HEK293T (cell line): ENCODE measurements around the gene OOSP1.
"Not testable (repeated sequence)": the region's sequence is repeated elsewhere in the genome, so short reads cannot be mapped to it uniquely, and the experiment has no call there.

ENCODE experiments used
- CTCF ChIA-PET: fragments of 350-600 bp; formaldehyde crosslinking; extraction: SDS; loops from one replicate; lab custom pipeline; 2021; ENCODE audit warnings: antibody characterized with exemption, inconsistent platforms; lab: Yijun Ruan, JAX
- POLR2A ChIA-PET: fragments of 350-600 bp; formaldehyde crosslinking; extraction: SDS; loops from one replicate; lab custom pipeline; 2020; ENCODE audit warnings: antibody characterized with exemption, inconsistent platforms; lab: Yijun Ruan, JAX
- DNase-seq: peaks from one replicate; pipeline ENCODE4 v3.0.0; 2012; ENCODE audit warnings: mixed read lengths; ENCODE audit errors: extremely low spot score
- ARNT ChIP-seq: fragments of 450-650 bp; IDR thresholded peaks from 2 replicates; pipeline ENCODE4 v1.6.1; 2017; ENCODE audit warnings: mild to moderate bottlenecking
- BHLHE40 ChIP-seq: fragments of 450-650 bp; IDR thresholded peaks from 2 replicates; pipeline ENCODE4 v1.6.1; 2016; ENCODE audit warnings: mild to moderate bottlenecking, moderate library complexity, borderline replicate concordance
- CTBP1 ChIP-seq: fragments of 450-650 bp; IDR thresholded peaks from 2 replicates; pipeline ENCODE4 v1.6.1; 2016; ENCODE audit warnings: borderline replicate concordance
- ELF4 ChIP-seq: fragments of 450-650 bp; IDR thresholded peaks from 2 replicates; pipeline ENCODE4 v1.6.1; 2017; ENCODE audit warnings: antibody characterized with exemption
- FOXA1 ChIP-seq: fragments of 450-650 bp; IDR thresholded peaks from 2 replicates; pipeline ENCODE4 v1.6.1; 2016; ENCODE audit warnings: mild to moderate bottlenecking
- FOXK2 ChIP-seq: fragments of 450-650 bp; IDR thresholded peaks from 2 replicates; pipeline ENCODE4 v1.6.1; 2016; ENCODE audit warnings: mild to moderate bottlenecking
- FOXM1 ChIP-seq: fragments of 450-650 bp; IDR thresholded peaks from 2 replicates; pipeline ENCODE4 v1.6.1; 2017; ENCODE audit warnings: mild to moderate bottlenecking, borderline replicate concordance
- HDGF ChIP-seq: fragments of 450-650 bp; IDR thresholded peaks from 2 replicates; pipeline ENCODE4 v1.6.1; 2017; ENCODE audit warnings: antibody characterized with exemption, borderline replicate concordance
- L3MBTL2 ChIP-seq: fragments of 450-650 bp; conservative IDR thresholded peaks from 2 replicates; pipeline ENCODE4 v1.6.1; 2016; ENCODE audit warnings: mild to moderate bottlenecking
- LEF1 ChIP-seq: fragments of 450-650 bp; IDR thresholded peaks from 2 replicates; pipeline ENCODE4 v1.6.1; 2017; ENCODE audit warnings: mild to moderate bottlenecking, borderline replicate concordance
- NFRKB ChIP-seq: fragments of 450-650 bp; IDR thresholded peaks from 2 replicates; pipeline ENCODE4 v1.6.1; 2016; ENCODE audit warnings: mild to moderate bottlenecking, moderate library complexity
- SP1 ChIP-seq: fragments of 450-650 bp; IDR thresholded peaks from 2 replicates; pipeline ENCODE4 v1.6.1; 2017
- SUZ12 ChIP-seq: fragments of 450-650 bp; IDR thresholded peaks from 2 replicates; pipeline ENCODE4 v1.6.1; 2016; ENCODE audit warnings: mild to moderate bottlenecking
- TARDBP ChIP-seq: fragments of 450-650 bp; IDR thresholded peaks from 2 replicates; pipeline ENCODE4 v1.6.1; 2016
- ZNF384 ChIP-seq: fragments of 450-650 bp; IDR thresholded peaks from 2 replicates; pipeline ENCODE4 v1.6.1; 2016
- TF ChIP-seq, protein P1 (sequence below): fragments of 450-650 bp; IDR thresholded peaks from 2 replicates; pipeline ENCODE4 v1.6.1; 2016

Gene OOSP1

DNA sequence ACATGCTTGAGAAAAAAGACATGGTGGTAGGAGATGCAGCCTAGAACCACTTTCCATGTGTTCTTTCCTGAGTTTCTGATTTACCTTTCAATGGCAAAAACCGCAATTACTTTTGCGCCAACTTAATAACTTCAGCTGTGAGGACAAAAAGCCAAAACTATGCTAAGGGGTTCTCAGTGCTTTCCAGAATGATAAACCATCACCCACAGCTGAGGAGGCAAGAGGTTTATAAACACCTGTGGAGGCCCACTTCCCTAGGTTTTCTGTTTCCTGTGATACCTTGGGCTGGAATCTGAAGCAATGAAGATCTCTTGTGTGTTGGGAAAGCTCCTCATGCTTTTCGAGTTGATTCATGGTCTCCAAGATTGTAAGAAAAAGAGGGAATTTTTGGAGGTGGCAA is 25.5 kb downstream of the OOSP1 start, which contains the start of gene OOSP4A:
TSS of gene OOSP4A (plus strand) at position 301 of the 400 bp plus-strand sequence. CDS start at position 301, 0 bp downstream.
- ChIA-PET POLR2A (no interaction called here), CTCF (no interaction called here)
- no peak for DNase-seq
- no peak for TF ChIP-seq L3MBTL2

DNA sequence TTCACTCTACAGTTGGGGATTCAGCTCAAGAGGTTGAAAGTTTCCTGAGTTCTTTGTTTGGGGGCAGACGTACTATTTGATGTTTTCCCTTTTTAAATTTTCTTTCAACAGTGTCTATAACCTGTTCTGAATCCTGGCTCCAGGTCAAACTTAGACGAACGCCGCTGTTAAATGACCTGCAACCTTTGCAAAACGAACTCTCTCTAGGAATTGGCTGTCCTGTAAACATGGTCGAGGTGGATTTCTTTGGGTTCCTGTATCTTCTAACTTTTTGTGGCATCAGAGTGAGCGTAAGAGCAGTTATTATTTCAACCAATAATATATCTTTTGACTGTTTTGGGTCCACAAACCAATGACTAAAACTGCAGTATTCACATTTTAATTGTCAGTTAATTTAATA is 27.2 kb downstream of the OOSP1 start:
- no peak for TF ChIP-seq FOXK2
- TF ChIP-seq SUZ12 = no peak
- TF ChIP-seq, protein P1, sequence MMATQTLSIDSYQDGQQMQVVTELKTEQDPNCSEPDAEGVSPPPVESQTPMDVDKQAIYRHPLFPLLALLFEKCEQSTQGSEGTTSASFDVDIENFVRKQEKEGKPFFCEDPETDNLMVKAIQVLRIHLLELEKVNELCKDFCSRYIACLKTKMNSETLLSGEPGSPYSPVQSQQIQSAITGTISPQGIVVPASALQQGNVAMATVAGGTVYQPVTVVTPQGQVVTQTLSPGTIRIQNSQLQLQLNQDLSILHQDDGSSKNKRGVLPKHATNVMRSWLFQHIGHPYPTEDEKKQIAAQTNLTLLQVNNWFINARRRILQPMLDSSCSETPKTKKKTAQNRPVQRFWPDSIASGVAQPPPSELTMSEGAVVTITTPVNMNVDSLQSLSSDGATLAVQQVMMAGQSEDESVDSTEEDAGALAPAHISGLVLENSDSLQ = no peak
- no peak for TF ChIP-seq ELF4
- no peak for TF ChIP-seq ZNF384
- no peak for TF ChIP-seq CTBP1
- TF ChIP-seq TARDBP = no peak
- TF ChIP-seq NFRKB = no peak
- TF ChIP-seq BHLHE40 = no peak
- no peak for TF ChIP-seq LEF1
- CTCF ChIA-PET = no interaction called here
- POLR2A ChIA-PET = no interaction called here

DNA sequence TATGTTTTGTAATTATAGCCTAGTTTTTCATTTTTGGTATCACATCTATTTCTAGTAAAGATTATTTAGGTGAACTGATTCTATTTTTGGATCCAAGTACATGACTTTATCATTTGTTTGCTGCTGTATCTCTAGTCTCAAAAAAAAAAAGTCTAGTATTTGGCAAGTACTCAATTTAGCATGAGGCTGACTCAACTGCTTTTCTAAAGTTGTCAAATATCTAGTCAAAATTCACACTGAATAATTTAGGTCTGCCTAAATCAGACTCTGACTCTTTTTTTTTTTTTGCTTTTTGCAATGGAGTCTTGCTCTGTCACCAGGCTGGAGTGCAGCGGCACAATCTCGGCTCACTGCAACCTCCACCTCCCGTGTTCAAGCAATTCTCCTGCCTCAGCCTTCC is 28.0 kb downstream of the OOSP1 start:
- POLR2A ChIA-PET = no interaction called here
- CTCF ChIA-PET = no interaction called here
- no peak for TF ChIP-seq SP1
- no peak for DNase-seq

More for the DNA sequence above, 27.2 kb downstream of the OOSP1 start:
- DNase-seq = no peak

DNA sequence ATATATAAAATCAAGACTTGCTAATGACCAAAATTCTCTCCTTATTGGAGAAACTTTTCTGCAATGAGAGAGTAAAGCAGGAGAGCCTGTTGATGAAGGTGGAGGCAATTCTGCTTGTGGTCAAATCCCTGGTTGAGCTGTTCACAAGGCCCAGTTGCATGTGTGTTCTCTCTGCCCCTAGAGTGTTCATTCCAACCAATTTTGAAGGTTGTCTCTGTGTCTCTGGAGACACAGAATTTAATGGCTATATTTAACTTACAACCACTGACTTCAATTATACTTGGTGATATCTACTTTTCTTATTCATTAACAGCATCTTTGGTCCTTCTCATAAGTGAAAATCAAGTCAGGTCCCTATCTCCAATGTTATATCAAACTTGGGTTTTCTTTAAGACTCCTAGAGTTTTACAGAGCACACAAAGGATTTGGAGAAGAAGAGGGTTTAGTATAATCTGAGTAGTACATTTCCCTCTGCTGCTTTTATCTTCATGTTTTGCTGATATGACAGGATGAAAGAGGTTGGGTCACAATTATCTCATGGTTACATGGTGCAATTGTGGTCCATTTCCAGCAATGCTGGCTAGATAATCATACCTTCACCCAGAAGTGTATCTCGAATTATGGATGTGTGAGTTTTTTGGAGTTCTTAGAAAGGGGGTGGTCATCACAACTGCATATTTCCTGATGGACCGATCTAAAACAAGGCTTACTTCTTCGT is 29.6 kb downstream of the OOSP1 start:
- no peak for TF ChIP-seq TARDBP
- DNase-seq = no peak
- ChIA-PET POLR2A (no interaction called here), CTCF (no interaction called here)

DNA sequence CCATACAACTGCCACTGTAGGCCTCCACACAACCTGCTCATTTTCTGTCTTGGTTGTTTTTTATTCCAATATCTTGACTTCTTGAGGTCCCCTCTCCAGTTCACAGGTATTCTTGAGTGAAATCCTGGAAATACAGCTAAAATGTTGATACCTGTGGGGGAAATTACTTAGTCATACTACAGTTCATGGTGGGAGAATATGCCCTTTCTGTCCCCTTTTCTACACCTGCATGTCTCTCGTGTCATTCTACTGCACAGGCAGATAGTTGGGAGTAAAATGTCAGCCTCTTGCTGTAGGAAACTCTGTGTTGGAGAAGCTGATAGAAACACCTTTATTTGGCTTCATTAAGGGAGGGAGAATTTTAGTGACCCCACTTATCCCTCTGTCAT is 30.2 kb downstream of the OOSP1 start:
- CTCF ChIA-PET = no interaction called here
- no peak for DNase-seq
- TF ChIP-seq CTBP1 = no peak
- TF ChIP-seq BHLHE40 = no peak
- TF ChIP-seq L3MBTL2 = no peak
- TF ChIP-seq, protein P1 = no peak
- TF ChIP-seq ZNF384 = no peak
- TF ChIP-seq FOXA1 = no peak
- POLR2A ChIA-PET = no interaction called here

DNA sequence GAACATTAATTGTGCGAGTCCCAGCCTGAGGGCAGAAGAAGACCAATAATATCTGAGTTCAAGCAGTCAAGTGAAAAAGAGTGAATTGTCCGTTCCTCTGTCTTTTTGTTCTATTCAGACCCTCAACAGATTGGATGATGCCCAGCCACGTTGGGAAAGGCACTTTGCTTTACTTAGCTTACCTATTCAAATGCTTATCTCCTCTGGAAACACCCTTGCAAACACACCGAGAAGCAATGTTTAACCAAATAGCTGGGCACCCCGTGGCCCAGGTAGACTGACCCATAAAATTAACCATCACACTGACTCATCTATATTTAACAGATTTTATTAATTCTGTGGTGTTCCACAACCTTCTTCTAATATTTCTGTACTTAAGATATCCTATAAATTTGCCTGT is 34.9 kb downstream of the OOSP1 start:
- TF ChIP-seq ARNT (no peak), HDGF (no peak), L3MBTL2 (no peak), SP1 (no peak), FOXM1 (no peak), FOXA1 (no peak), TARDBP (no peak), ZNF384 (no peak), FOXK2 (no peak), BHLHE40 (no peak), CTBP1 (no peak), NFRKB (no peak), LEF1 (no peak)
- TF ChIP-seq, protein P1 = no peak
- ChIA-PET POLR2A (no interaction called here), CTCF (no interaction called here)
- DNase-seq = no peak

DNA sequence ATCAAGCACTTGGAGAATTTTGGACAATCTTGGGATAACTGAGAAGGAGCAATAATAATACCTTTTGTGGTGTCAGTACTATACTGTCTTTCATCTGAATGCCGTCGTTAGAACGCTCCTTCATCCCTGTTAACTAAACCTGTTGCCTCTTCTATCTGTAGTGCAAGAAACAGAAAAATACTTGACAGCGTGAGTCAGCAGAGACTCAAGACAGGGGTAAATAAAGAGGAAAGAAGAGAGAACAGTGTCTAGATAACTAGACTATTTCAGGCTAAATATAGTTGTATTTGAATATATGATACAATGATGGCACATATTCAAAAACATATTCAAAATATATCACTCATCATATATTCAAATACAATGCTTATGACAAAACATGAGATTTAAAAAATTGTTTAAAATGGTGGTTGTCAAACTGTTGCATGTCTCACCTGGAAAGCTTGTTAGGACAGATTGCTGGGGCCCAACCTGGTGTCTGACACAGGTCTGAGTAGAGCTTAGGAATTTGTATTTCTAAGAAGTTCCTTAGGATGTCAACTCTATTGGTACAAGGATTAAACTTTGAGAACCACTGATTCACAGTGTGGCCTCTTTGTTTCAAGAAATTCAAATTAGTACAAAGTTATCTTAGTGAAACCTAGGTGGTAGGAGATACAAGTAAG is 43.0 kb downstream of the OOSP1 start:
- POLR2A ChIA-PET = no interaction called here
- DNase-seq = no peak
- no peak for TF ChIP-seq FOXK2
- no peak for TF ChIP-seq ARNT
- TF ChIP-seq HDGF = no peak
- TF ChIP-seq ZNF384 = no peak
- TF ChIP-seq CTBP1 = no peak
- TF ChIP-seq FOXA1 = no peak
- no peak for TF ChIP-seq LEF1
- no peak for TF ChIP-seq SUZ12
- no peak for TF ChIP-seq TARDBP
- no peak for TF ChIP-seq SP1
- CTCF ChIA-PET = no interaction called here

DNA sequence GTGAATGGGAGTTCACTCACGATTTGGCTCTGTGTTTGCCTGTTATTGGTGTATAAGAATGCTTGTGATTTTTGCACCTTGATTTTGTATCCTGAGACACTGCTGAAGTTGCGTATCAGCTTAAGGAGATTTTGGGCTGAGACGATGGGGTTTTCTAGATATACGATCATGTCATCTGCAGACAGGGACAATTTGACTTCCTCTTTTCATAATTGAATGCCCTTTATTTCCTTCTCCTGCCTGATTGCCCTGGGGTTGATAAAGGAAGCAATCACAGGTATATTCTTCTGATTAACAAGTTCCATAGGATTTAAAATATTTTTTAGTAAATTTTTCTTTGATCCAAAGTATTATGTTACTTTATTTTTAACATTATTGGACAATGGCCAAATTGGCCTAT is 43.8 kb downstream of the OOSP1 start:
- DNase-seq, CTCF ChIA-PET, POLR2A ChIA-PET: not testable (repeated sequence)
